ENCODE data around the gene ADIG.

DNA sequence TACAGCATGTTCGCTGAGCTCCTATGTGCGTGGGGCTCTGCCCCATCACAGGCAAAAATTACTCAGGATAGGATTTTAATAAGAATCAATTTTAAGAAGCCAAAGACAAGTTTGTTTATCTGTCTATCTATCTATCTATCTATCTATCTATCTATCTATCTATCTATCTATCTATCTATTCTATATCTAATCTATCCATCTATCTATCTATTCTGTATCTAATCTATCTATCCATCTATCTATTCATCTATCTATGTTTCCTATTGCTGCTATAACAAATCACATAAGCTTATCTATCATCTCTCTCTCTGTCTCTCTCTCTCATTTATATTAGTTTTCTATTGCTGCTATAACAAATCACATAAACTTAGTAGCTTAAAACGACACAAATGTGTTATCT lies 22.3 kb downstream of the ADIG start:
- no peak for TF ChIP-seq POLR2A (IDR thresholded peaks at IDR 0.05; ENCODE audit: extremely low read depth, insufficient read length)
- no peak for TF ChIP-seq MYC (IDR thresholded peaks at IDR 0.05; ENCODE audit: low read depth, low read length)
- TF ChIP-seq, protein P1, sequence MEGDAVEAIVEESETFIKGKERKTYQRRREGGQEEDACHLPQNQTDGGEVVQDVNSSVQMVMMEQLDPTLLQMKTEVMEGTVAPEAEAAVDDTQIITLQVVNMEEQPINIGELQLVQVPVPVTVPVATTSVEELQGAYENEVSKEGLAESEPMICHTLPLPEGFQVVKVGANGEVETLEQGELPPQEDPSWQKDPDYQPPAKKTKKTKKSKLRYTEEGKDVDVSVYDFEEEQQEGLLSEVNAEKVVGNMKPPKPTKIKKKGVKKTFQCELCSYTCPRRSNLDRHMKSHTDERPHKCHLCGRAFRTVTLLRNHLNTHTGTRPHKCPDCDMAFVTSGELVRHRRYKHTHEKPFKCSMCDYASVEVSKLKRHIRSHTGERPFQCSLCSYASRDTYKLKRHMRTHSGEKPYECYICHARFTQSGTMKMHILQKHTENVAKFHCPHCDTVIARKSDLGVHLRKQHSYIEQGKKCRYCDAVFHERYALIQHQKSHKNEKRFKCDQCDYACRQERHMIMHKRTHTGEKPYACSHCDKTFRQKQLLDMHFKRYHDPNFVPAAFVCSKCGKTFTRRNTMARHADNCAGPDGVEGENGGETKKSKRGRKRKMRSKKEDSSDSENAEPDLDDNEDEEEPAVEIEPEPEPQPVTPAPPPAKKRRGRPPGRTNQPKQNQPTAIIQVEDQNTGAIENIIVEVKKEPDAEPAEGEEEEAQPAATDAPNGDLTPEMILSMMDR (IDR thresholded peaks at IDR 0.05; ENCODE audit: low read depth, low read length), result no peak
- TF ChIP-seq, protein P2, sequence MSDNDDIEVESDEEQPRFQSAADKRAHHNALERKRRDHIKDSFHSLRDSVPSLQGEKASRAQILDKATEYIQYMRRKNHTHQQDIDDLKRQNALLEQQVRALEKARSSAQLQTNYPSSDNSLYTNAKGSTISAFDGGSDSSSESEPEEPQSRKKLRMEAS (IDR thresholded peaks at IDR 0.05; ENCODE audit: low read depth, low read length), result no peak

All from NB4 (cell line).